CD4-positive, alpha-beta T cell treated with Interleukin-17A for 4 hours (primary cell): ENCODE data around the gene CEP350.

Experiments
- DNase-seq: peaks from one replicate; pipeline ENCODE4 v3.0.0-alpha.2; 2020; ENCODE audit warnings: mixed read lengths

The CEP350 gene

DNA sequence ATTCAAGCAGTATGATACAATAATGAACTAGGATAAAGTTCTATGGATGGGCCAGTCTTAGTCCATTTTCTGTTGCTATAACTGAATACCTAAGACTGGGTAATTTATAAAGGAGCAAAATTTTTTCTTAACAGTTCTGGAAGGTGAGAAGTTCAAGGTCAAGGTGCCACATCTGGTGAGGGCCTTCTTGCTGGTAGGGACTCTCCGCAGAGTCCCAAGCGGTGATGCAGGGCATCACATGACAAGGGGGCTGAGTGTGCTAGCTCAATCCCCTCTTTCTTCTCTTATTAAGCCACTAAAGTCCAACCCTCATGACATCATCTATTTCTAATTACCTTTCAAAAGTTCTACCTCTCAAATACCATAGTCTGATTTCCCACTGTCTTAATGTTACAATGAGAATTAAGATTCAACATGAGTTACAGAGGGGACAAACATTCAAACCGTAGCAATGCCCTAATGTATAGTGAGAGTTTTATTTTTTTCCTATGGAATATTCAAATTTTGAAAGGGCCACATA is 107.9 kb downstream of the CEP350 start:
- no peak for DNase-seq

DNA sequence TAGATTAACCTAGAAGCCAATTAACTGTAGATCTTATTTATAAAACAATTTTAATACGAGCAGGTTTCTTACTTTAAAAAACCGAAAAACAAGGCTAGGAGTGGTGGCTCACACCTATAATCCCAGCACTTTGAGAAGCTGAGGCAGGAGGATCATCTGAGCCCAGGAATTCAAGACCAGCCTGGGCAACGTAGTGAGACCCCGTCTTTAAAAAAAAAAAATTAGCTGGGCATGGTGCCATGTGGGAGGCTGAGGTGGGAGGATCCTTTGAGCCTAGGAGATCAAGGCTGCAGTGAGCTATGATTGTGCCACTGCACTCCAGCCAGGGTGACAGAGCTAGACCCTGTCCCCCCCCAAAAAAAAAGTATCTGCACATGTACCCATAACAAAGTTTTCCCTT is 110.8 kb downstream of the CEP350 start:
- no peak for DNase-seq

DNA sequence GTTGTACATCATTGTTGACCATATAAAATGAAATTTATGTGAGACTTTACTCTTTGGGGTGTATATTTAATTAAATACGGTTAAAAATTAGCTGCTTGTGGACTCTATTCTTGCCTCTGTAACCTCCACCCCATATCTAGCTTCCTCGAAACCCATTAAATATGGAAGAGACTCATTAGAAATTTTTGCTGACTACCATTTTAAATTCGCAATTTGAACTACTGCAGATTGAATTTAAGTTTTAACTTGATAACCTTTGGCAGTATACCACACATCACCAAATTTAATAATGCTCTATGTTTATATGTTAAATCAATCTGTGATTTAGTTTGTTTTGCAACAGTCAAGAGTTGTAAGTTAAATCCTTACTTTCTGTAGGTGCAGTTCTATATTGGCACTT is 111.5 kb downstream of the CEP350 start:
- no peak for DNase-seq

DNA sequence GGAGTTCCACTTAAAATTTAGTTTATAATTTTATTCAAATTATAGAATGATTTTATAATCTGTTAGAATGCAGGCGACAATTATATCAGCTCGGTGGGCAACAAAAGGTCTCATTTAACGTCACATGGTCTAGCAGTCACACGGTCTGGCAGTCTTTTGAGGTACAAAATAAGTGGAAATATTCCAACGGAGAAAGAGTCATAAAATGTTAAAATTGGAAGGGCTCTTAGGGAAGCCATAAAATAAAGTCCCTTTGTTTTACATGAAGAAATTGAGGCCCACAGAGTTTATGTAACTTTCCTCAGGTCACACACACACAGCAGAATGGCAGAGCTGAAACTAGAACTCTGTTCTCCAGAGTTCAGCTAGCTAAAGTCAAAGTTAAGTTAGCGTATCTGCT is 115.7 kb downstream of the CEP350 start:
- no peak for DNase-seq

DNA sequence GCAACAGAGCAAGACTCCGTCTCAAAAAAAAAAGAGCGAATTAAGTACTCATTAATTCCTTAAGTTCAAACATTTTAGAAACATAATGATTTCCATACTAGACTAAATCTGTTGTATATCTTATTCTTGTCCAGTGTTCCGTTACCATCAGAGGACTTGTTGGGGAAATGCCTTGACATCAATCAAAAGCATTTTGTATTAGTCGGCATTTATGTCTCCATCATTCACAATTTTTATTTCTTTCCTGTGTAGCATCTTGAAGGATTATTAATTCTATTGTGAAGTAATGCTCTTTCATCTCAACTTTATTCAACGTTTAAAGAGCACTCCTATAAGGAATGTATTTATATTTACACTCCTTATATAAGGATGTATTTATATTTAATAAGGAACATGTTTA is 117.1 kb downstream of the CEP350 start:
- DNase-seq, result no peak

DNA sequence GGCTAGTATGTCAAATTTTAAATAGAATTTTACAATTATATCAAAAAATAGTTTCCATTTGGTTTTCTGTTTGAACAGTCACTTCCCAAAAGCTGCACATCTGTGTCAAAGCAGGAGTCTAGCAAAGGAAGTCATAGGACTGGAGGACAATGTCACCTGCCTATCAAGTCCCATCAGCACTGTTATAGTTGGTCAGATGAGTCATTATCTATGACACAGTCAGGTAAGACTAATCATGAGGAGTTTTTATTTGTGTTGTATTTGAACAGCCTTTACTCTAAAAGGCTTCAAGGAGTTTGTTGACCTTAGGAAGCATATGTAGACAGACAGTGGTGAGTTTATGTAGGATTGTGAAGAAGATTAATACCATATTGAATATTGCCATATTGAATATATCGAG is 125.8 kb downstream of the CEP350 start:
- DNase-seq, result no peak

DNA sequence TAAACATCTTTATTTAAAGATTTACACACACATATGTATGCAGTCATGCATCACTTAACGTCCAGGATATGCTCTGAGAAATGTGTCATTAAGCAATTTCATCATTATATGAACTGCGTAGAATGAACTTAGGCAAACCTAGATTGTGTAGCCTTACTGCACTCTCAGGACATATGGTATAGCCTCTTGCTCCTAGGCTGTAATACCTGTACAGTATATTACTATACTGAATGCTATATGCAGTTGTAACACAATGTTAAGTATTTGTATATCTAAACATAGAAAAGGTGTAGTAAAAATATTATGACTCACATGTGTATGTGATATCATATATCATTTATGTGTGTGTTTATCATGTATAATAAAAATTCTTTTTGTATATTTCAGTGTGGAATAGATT is 126.9 kb downstream of the CEP350 start:
- DNase-seq, result no peak

DNA sequence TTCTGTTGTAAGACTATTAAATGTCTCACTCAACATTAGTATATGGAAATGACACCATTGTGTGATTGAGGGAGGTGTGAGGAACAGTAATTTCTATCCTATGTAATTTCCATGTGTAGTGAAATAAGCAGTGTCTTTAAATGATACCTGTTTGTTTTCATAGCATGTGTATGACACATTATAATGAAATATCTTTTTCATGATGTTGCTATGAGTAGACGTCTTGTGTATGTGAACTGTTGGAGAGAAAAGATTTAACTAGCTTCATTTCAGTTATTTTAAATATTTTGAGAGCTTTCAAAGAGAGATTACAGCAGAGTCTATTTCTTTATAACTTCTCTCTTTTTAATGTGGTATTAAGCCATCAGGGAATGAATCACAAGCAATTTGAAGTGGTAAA is 128.6 kb downstream of the CEP350 start:
- no peak for DNase-seq

DNA sequence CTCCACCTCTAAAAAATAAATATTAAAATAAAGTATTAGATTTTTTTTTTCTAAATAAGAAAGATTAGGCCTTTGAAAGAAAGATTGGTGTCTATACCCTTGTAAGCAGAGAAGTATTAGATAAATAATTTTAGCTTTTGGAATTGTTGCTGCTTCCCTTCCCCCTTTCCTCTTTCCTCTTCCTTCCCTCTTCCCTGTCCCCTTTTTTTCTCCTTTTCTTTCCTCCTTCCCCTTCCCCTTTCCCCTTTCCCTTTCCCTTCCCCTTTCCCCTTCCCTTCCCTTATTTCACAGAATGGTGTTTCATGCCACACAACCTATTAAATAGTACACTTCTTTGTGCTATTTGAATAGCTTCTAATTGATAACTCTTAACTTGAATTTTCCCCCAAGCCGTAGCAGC is 130.3 kb downstream of the CEP350 start:
- no peak for DNase-seq

DNA sequence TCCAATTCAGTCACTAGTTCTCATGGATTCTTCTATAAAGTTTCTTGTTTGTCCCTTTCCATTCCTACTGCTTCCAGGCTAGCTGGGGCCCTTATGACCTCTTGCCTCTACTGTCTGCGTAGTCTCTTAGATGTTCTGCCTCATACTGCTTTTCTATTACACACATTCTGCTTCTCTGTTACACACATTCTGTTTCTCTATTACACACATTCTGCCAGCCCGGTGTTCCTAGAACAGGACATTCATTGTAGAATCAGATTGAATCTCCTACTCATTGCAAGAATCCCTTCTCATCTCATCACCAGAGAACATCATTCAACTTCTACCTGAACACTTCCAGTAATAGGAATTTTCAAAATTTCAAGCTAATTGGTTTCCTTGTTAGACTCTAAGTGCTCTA is 130.7 kb downstream of the CEP350 start:
- no peak for DNase-seq

DNA sequence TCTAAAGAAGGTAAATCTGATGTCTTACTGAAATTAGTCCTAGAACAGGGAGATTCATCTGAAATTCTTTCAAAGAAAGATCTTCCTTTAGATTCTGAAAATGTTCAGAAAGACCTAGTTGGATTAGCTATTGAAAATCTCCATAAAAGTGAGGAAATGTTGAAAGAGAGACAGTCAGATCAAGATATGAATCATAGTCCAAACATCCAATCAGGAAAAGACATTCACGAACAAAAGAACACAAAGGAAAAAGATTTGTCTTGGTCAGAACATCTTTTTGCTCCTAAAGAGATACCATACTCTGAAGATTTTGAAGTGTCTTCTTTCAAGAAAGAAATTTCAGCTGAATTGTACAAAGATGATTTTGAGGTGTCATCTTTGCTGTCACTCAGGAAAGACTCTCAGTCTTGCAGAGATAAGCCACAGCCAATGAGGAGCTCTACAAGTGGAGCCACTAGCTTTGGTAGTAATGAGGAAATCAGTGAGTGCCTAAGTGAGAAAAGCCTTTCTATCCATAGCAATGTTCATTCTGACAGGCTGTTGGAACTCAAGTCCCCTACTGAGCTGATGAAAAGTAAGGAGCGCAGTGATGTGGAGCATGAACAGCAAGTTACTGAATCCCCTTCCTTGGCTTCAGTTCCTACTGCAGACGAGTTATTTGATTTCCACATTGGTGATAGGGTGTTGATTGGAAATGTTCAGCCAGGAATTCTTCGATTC is 138.5 kb downstream of the CEP350 start:
- DNase-seq, result no peak

DNA sequence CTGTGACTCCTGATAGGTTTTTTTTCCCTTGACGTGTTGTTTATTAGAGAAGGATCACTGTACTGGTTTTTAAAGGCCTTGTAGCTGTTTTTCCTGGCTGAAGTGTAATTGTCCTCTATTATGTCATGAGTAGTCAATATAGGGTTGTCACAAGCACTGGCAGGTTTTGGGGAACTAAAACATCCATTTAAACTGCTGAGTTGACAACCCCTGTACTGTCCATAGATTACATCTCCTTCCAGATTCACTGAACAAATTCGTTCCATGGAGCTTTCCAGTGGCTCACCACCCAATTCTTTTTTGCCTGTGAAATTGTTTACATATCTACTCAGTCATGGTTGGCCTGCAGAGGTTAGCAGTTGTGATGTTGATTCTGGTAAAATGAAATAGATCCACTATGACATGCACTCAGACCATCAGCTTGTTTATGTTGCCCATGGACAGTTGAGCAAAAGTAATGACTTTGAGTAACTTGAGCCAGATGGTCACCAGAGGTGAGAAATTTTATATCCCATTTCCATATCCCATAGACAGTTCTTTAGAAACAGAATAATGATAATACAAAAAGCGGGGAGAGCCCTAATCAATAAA is 140.2 kb downstream of the CEP350 start:
- no peak for DNase-seq

DNA sequence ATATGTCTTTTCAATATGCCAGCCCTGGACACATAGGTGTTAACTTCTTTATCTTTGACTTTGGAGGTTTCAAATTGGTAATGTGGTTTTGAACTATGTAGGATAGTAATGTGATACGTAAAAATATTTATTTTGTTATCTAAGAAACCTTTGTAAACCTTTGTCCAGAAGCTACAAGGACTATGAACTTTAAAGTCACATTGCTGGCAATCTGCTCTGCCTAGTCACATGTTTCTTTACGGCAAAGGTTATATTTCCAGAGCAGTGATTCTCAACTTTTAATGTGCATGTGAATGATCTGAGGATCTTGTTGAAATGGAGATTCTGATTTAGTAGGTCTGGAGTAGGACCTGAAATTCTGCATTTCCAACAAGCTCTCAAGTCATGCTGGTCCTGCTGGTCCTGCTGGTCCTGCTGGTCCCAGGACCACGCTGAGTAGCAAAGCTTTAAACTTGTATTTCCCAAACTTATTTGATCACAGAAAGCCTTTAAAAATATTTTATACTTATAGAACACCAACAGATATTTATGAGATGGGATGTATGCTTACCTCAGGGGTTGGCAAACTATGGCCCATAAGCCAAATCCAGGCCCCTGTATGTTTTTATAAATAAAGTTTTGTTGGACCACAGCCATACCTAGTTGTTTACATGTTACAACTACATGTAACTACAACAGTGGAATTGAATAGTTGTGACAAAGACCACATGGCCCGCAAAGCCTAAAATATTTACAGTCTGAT is 142.1 kb downstream of the CEP350 start:
- DNase-seq, result no peak

DNA sequence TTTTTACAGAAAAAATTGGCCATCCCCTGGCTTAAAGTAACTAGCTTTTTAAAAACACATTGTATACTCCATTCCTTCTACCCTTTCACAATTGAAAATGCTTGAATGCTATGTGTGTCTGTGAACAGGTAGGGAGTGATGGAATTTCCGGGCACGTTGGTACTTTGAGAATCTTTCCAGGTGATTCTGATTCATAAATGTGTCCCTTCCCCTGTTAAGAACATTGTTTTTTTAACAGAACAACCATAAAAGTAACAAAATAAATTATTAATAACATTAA is 142.7 kb downstream of the CEP350 start:
- DNase-seq, result no peak

DNA sequence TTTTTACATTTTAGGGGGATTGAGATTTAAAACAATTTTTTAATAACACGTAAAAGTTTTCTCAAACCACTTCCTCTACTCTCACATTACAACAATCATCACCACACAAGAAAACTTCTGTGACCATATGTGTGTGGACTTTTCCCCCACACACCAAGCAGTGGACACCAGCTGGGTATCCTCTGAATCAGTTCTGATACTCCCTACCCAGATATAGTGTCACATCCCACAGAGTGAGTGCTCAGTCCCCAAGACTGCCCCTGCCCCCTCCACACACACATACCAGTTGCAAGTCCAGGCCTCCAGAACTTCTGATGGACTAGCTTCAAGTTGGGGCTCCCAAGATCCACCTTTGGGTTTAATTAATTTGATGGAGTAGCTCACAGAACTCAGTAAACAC is 146.8 kb downstream of the CEP350 start:
- no peak for DNase-seq

DNA sequence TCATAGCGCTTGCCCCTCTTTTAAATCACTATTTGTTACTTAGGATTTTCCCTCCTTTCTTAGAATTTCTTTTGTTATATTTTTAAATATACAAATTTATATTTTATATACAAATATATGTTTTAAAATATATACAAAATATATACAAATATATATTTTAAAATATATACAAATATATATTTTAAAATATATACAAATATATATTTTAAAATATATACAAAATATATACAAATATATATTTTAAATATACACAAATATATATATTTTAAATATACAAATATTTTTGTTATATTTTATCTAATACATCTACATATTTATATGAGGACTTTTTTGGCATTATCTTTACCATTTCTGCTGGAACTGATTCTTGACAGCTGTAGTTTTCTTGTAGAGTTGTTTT is 149.2 kb downstream of the CEP350 start:
- DNase-seq, result no peak

DNA sequence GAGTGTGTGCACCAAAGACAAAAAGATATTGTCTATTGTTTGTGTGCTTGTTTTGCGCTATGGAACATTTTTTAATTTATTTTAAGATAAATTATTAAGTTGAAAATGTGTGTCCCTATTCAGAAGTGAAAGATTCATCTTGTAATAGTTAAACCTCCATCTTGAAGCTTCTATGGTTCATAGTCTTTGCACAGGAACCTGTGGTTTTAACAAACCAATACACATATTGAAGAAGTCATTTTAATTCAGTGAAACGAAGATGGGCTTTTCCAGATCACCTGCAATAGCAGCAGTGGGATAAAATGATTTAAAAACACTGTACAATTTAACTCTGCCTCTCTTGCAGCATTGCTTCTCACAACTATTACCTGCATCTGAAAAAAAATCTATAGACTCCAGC is 157.5 kb downstream of the CEP350 start:
- DNase-seq, result no peak

DNA sequence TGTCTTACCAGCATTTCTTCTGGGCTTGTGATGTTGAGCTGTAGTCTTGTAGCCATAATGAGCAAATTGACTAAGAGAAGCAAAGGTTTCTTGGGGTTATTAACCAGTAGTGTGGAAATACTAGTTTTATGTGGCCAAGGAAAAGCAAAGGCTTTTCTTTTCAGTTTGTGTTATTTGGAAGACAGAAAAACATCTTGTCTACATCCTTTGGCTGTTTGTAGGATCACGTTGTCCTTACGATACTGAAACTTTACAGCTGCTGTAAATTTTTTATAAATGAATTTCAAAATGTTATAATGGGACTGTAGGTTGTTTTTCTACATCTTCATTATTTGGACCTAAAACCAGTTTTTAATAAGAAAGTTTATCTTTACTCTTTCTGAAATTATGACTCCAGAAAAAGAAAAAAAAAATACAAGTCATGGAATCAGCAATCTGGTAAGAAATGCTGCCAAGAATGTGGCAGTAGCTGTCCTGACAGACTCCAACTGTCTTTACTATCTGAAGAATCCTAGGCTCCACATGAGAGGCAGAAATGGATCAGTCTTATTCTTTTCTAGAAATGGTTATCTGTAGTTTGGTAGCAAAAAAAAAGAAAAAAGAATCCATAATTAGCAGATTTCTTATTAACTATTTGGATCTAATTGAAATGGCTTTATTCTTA is 158.5 kb downstream of the CEP350 start:
- DNase-seq, result no peak

DNA sequence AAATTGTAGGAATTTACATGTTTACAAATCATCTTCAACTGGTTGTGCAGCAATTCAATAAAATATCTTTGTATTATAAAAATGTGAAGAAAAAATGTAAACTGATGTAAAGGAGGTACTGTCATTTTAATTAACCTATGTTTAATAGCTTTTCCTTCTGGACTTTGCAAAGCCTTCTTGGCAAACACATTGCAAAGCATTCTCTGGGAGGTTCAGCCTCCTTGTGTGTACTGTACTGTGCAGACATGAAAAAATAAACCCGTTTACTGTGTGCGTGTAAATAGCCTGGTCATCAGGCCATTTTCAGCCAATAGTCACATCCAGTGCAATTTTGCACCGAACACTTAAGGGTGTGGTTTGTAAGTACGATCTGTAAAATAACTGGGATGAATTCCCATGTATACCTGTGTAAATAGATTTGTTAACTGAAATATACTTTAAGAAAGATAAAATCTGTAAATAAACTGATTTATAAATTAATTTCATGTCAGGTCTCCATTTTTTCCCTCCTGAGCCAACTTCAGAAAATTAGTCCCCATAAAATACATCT is 159.9 kb downstream of the CEP350 start:
- no peak for DNase-seq

DNA sequence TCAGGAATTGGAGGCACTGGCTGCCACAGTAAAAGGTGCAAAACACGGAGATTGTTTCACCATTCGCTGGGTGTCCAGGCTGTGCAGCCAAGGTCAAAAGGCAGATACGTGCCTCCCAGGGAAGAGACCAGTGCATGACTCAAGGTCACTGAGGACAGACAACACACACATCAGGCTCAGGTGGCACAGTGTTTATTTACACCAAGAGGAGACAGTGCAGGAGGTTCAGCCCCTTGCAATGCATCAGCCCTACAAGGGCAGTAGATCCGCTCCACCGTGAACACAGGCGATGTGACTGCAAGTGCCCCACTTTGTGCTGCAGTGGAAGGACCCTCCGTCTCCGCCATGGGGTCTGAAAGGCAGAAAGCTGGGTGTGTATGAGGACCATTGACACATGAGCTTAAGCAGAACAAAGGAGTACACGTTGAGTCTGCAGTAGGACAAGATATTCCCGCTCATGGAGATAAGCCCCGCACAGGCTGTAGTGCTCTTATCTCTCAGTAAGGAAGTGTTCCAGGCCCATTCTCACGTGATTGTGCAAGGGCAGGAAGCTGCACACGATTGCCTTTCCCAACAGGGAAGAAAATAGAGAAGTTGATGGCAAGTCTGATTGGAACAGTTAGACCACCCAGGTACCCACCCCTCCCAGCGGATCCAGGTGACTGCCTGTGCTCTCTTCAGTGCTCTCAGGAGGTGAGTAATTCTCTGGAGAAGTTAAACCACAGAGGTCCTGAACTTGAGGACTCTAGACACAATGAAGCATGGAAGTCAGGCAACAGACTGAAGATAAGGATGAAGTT is 162.6 kb downstream of the CEP350 start:
- no peak for DNase-seq

DNA sequence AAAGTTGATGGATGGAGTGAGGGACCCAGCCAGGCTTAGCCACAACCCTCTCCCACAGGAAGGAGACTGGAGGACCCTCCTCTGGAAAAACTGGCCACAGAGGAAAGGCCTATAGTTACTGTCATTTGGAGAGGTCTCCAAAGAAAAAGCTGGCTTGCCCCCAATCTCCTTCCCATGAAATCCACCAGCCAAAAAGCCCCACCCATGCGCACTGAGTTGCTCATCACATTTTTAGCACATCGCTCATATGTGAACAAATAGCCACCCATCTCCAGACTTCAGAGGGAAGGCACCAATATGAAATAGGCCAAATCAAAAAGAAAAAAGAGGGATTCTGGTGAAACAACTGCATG is 163.1 kb downstream of the CEP350 start:
- DNase-seq, result no peak

DNA sequence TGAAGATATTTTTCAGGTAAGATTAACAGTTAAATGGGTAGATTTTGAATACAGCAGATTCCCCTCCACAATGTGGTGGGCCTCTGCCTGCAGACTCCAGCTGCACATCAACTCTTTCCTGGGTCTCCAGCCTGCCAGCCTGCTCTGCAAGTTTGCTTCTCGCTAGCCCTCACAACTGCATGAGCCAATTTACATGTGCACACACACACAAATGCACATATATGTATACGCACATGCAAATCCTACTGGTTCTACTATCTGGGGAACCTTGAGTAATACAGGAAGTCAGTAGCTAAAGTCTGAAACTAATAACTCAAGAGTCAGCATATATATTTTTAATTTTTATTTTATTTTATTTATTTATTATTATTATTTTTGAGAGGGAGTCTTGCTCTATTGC is 165.2 kb downstream of the CEP350 start:
- DNase-seq, result no peak

DNA sequence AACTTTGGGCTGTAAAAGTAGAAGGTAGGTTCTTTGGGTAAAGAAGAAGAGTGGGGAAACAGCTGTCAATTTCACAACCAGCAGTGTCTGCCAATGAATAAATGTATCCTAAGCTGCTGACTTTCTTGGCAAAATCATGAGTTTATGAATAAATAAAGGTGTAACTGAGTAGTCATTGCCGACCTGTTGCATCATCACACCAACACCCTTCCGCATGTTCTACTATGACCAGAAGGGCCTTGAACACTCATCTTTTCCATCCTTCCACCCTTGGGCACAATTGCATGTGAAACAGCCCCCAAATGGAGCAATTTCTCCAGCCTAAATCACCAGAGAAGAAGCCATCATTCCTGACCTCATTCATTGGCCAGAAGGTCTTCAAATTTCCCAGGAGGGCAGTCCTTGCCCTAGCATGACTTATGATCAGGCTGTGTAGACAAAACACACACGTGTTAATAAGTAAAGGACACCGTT is 168.9 kb downstream of the CEP350 start:
- no peak for DNase-seq
